B cell (primary cell): ENCODE measurements around the gene FKBP1C.
"Not testable (repeated sequence)": the region's sequence is repeated elsewhere in the genome, so short reads cannot be mapped to it uniquely, and the experiment has no call there.

Experiments used
- CTCF ChIP-seq: fragments of 200-600 bp; IDR thresholded peaks from one replicate; pipeline ENCODE4 v1.8.0; 2022; ENCODE audit warnings: antibody characterized with exemption, mild to moderate bottlenecking
- EZH2 ChIP-seq: IDR thresholded peaks from 2 replicates; pipeline ENCODE4 v1.6.1; 2012; ENCODE audit warnings: borderline replicate concordance, low read depth, mild to moderate bottlenecking, moderate library complexity, low read length; ENCODE audit not compliant: insufficient read depth, poor library complexity, severe bottlenecking

GRCh38 chr6:63230511-63230910, 19.2 kb downstream of the FKBP1C start:
- TF ChIP-seq CTCF, EZH2: not testable (repeated sequence)
